ENCODE data around the gene ACSS1. TPM values are rescaled to one million over a fixed set of nuclear protein-coding genes. Genes with fewer than 3 reads are reported as not detected.

The ACSS1 gene
- total RNA-seq, 1 experiment from 2014 or later, result 0.61 TPM

GRCh38 chr20:25021336-25021735, 36.6 kb downstream of the ACSS1 start:
- Histone ChIP-seq H4K20me1 (ENCODE audit: control insufficient read depth, insufficient read depth, insufficient read length) (no peaks in the 10 kb centered on the region), H3K79me2 (ENCODE audit: insufficient read depth, low read length) (no peaks in the 10 kb centered on the region), H2BK15ac (ENCODE audit: low read depth, low read length) (no peak overlapping the region), H3K4me2 (ENCODE audit: insufficient read depth, insufficient read length, low read length) (no peak overlapping the region), H3K14ac (ENCODE audit: insufficient read depth, low read length) (no peak overlapping the region), H3K27me3 (ENCODE audit: insufficient read depth, low read length) (no peaks in the 10 kb centered on the region), H3K4ac (ENCODE audit: low read depth, low read length) (no peak overlapping the region), H4K5ac (ENCODE audit: insufficient read length, low read depth, low read length) (no peak overlapping the region), H2AFZ (ENCODE audit: low read length) (no peak overlapping the region), H4K91ac (ENCODE audit: insufficient read length, low read depth, low read length) (no peak overlapping the region), H2BK20ac (ENCODE audit: low read depth, low read length, poor library complexity, severe bottlenecking) (no peak overlapping the region), H3K56ac (ENCODE audit: insufficient read length, low read depth, low read length) (no peak overlapping the region), H3K27ac (ENCODE audit: insufficient read length, low read depth, low read length) (no peak overlapping the region), H2BK120ac (ENCODE audit: low read depth, low read length, poor library complexity, severe bottlenecking) (no peak overlapping the region), H3K23ac (ENCODE audit: insufficient read length, low read depth, low read length) (no peak overlapping the region), H3K18ac (ENCODE audit: insufficient read length, low read depth, low read length) (no peak overlapping the region), H2BK5ac (ENCODE audit: insufficient read length, low read length) (no peak overlapping the region), H3K4me1 (ENCODE audit: insufficient read depth, low read length) (no peaks in the 10 kb centered on the region; the same call in 1 of the 2 replicates), H3T11ph (ENCODE audit: low read length) (no peak overlapping the region), H2BK12ac (ENCODE audit: insufficient read length, low read depth, low read length) (no peak overlapping the region), H3K79me1 (ENCODE audit: insufficient read depth, low read depth, low read length, poor library complexity, severe bottlenecking) (no peaks in the 10 kb centered on the region), H3K9ac (ENCODE audit: extremely low read depth, insufficient read length, low read length) (no peak overlapping the region), H4K8ac (replicated peaks; ENCODE audit: insufficient read length, low read depth, low read length) (no peak overlapping the region), H2AK5ac (ENCODE audit: insufficient read length, low read length) (no peak overlapping the region), H3K9me3 (ENCODE audit: control insufficient read depth, low read depth, low read length) (no peaks in the 10 kb centered on the region), H3K23me2 (ENCODE audit: insufficient read length, low read depth, low read length, poor library complexity, severe bottlenecking) (no peaks in the 10 kb centered on the region)
- DNase-seq, result no peak
- Mint-ChIP-seq H3K4me1 (peaks cover 20 to 23% of the 10 kb centered on the region in 2 experiments), H3K4me3 (no peak overlapping the region), H3K27ac (no peak overlapping the region), H3K36me3 (ENCODE audit: insufficient read depth in 1 of 3, low read depth in 3 of 3) (no peaks in the 10 kb centered on the region), H3K9me3 (no peaks in the 10 kb centered on the region), H3K27me3 (ENCODE audit: low read depth) (peaks cover 11% of the 10 kb centered on the region)
- TF ChIP-seq, protein P1, sequence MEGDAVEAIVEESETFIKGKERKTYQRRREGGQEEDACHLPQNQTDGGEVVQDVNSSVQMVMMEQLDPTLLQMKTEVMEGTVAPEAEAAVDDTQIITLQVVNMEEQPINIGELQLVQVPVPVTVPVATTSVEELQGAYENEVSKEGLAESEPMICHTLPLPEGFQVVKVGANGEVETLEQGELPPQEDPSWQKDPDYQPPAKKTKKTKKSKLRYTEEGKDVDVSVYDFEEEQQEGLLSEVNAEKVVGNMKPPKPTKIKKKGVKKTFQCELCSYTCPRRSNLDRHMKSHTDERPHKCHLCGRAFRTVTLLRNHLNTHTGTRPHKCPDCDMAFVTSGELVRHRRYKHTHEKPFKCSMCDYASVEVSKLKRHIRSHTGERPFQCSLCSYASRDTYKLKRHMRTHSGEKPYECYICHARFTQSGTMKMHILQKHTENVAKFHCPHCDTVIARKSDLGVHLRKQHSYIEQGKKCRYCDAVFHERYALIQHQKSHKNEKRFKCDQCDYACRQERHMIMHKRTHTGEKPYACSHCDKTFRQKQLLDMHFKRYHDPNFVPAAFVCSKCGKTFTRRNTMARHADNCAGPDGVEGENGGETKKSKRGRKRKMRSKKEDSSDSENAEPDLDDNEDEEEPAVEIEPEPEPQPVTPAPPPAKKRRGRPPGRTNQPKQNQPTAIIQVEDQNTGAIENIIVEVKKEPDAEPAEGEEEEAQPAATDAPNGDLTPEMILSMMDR (conservative IDR thresholded peaks at IDR 0.05), result no peak
- no CpG with 5 or more reads among the region's 6 CpGs for WGBS (ENCODE audit: extremely low coverage, insufficient read length, low lambda C conversion rate)

Measured in H9 (cell line).